GM19099 (cell line): ENCODE data around the gene SNX9.

Experiments
- POLR2A ChIP-seq: IDR thresholded peaks from 3 replicates; pipeline ENCODE4 v1.6.1; 2011; ENCODE audit warnings: low read depth; ENCODE audit not compliant: insufficient read length; ENCODE audit errors: extremely low read depth

SNX9 gene

DNA sequence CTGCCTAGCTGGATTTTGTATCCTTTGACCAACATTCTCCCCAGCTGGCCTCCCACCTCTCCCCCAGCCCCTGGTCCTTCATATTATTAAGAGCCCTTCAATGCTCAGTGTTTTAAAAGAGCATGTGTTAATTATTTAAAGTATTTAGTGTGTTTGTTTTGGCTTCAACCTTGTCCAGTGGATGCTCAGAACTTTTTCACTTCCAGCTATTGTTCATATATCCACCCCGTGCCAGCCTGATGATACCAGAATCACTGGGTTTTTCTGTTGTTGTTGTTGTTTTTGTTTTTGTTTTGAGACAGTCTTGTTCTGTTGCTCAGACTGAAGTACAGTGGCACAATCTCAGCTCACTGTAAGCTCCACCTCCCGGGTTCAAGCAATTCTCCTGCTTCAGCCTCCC lies 30.4 kb upstream of the SNX9 start:
- no peak for TF ChIP-seq POLR2A

GRCh38 chr6:157795841-157796240 lies 27.2 kb upstream of the SNX9 start:
- TF ChIP-seq POLR2A, result no peak

- no peak for TF ChIP-seq POLR2A
Measured at GRCh38 chr6:157798851-157799250, 24.2 kb upstream of the SNX9 start.

GRCh38 chr6:157800420-157801237 lies 22.4 kb upstream of the SNX9 start:
- no peak for TF ChIP-seq POLR2A

GRCh38 chr6:157804448-157805327 lies 18.4 kb upstream of the SNX9 start:
- TF ChIP-seq POLR2A, result no peak

- TF ChIP-seq POLR2A, result no peak
Measured at GRCh38 chr6:157806131-157806855, 16.8 kb upstream of the SNX9 start.

- TF ChIP-seq POLR2A, result no peak
Measured at GRCh38 chr6:157806856-157807215, 16.2 kb upstream of the SNX9 start.

DNA sequence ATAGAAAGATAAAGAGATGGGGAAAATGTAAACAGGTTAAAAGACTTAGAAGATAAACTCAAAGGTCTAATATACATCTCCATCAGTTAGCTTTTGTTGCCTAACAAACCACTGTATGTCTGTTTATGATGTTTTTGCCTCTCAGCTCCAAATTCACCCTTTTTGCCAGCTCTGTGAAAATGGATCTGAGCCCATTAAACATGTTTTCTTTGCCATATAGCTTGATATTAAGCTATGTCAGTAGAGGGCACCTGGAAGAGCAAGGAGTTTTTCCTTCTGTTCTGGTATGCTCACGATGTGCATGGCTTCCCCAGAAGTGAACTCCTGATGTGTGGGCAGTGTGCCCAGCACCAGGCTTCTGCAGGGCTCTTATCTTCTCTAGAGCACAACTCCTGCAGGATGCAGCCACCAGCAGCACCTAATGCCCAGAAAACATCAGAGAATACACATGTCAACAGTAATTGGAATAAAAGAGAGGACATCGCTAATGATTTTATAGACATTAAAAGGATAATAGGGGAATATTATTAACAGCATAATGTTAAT lies 14.6 kb upstream of the SNX9 start:
- no peak for TF ChIP-seq POLR2A

DNA sequence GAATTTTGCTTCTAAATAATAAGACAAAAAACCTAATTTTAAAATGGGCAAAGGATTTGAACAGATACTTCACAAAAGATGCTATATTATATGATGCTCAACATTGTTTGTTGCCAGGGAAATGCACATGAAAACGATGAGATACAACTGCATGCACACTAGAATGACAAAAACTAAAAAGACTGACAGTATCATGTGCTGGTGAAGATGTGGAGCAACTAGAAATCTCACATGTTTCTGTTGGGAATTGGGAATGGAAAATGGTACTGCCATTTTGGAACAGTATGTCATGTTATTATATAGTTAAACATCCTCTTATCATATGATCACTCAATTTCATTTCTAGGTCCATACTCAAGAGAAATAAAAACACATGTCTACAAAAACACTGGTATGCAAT lies 13.4 kb upstream of the SNX9 start:
- TF ChIP-seq POLR2A, result no peak

GRCh38 chr6:157811137-157811475 lies 11.9 kb upstream of the SNX9 start:
- no peak for TF ChIP-seq POLR2A

DNA sequence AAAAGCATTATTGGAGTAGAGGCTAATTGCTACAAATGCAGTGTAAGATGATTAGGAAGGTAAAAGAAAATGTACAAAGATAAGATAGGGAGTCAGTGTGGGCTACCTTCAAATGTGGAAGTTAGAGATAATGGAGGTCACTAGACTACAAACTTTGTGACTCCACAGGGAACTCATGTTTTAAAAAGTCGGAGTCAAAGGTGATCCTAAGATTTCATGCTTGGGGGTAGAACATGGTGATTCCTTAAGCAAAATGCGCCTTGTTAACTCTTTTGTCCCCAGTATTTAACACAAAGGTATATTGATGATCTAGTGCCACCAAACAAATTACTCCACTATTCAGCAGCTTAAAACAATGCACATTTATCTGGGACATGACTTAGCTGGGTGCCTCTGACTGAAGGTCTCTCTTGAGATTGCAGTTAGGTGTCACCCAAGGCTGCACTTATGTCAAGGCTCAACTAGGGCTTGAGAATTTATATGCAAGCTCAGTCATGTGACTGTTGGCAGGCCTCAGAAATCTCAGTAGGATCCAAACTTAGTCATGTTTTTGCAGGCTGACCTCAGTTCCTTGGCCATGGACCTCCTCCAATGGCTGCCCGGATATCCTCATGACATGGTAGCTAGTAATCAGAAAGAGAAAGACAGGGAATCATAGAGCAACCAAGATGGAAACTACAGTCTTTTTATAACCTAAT lies 11.4 kb upstream of the SNX9 start:
- no peak for TF ChIP-seq POLR2A

DNA sequence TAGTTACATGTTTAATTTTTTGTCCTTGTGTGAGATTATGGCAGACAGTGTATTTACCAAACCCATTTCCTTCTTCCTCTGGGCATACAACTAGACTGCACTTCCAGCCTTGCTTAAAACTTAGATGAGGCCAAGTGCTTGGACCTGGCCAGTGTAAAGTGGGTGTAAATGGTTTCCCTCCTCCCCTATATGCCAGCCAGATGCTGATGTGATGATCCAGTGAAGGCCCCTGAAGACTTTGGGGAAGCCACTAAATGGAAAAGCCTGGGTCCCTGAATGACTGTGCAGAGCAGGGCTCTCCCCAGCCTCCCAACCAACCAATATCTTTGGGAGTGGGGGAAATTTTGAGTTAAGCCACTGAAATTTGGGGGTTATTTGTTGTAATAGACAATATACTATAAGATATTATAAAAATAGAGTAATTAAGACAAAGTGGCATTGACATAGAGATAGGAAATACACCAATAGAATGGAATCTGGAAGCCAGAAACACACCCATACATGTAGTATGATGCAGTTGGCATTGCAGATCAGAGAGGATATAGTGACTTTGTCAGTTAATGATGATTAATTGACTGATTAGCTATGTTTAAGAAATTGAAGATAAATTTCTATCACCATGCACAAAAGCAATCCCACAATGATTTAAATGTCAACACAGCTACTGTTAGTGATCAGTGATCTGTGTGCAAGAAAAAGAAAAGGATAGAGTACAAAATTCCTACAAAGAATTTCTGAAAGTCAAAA lies 10.4 kb upstream of the SNX9 start:
- TF ChIP-seq POLR2A, result no peak

DNA sequence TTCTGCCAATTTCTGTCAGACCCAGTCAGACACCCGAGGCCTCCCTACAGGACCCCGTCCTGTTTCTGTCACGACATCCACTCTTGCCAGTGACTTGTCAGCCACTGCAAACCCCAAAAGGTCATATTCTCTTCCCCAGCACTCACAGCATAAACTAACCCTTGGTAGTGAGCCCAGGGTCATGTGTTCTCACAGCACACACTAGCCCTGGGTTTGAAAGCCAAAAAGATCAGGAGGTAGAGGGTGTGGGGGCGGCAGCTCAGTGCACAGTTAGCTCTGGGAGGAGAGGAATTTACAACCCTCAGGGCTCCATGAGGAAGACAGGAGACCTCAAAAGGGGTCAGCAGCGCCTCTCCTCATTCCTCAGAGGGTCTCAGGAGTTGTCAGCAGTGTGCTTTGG lies 9.9 kb upstream of the SNX9 start:
- TF ChIP-seq POLR2A, result no peak
